Loucy (cell line): Measurements from ENCODE around the gene GRIA3.

Source experiments
- H2AFZ ChIP-seq: fragments of 200-600 bp; sonication (generic); 2 replicates; pipeline ENCODE4 v1.6.0; 2016; ENCODE audit warnings: antibody characterized with exemption, mild to moderate bottlenecking, low read length, moderate library complexity
- H3F3A ChIP-seq: fragments of 200-600 bp; 2 replicates; pipeline ENCODE4 v1.6.0; 2016; ENCODE audit warnings: antibody characterized with exemption, low read depth, mild to moderate bottlenecking
- H3K27me3 ChIP-seq: fragments of 200-600 bp; sonication (generic); 2 replicates; pipeline ENCODE4 v1.6.1; 2014; ENCODE audit warnings: low read length, mild to moderate bottlenecking; ENCODE audit not compliant: insufficient read depth, poor library complexity, severe bottlenecking
- H3K36me3 ChIP-seq: fragments of 200-600 bp; sonication (generic); 2 replicates; pipeline ENCODE4 v1.6.1; 2016; ENCODE audit warnings: low read length; ENCODE audit not compliant: insufficient read depth
- H3K4me1 ChIP-seq: fragments of 200-600 bp; sonication (generic); 2 replicates; pipeline ENCODE4 v1.5.1; 2014; ENCODE audit warnings: low read length, mild to moderate bottlenecking; ENCODE audit not compliant: insufficient read depth, poor library complexity, severe bottlenecking
- H3K4me2 ChIP-seq: fragments of 200-600 bp; sonication (generic); 2 replicates; pipeline ENCODE4 v1.6.0; 2014; ENCODE audit warnings: antibody characterized with exemption, low read length, low read depth, mild to moderate bottlenecking; ENCODE audit not compliant: poor library complexity, severe bottlenecking
- H3K4me3 ChIP-seq: fragments of 200-600 bp; sonication (generic); 2 replicates; pipeline ENCODE4 v1.5.1; 2014; ENCODE audit warnings: low read length, mild to moderate bottlenecking, mixed read lengths; ENCODE audit not compliant: poor library complexity, severe bottlenecking
- H3K79me2 ChIP-seq: fragments of 200-600 bp; sonication (generic); 2 replicates; pipeline ENCODE4 v1.6.1; 2014; ENCODE audit warnings: low read length; ENCODE audit not compliant: insufficient read depth
- H3K9ac ChIP-seq: fragments of 200-600 bp; sonication (generic); 2 replicates; pipeline ENCODE4 v1.6.0; 2014; ENCODE audit warnings: mild to moderate bottlenecking, low read depth, low read length, moderate library complexity; ENCODE audit not compliant: poor library complexity, severe bottlenecking
- H3K9me2 ChIP-seq: fragments of 200-600 bp; sonication (generic); replicated peaks from 2 replicates; pipeline ENCODE4 v1.6.1; 2016; ENCODE audit warnings: low read depth, low read length, mixed read lengths
- H3K9me3 ChIP-seq: fragments of 200-600 bp; sonication (generic); 2 replicates; pipeline ENCODE4 v1.6.1; 2014; ENCODE audit warnings: mild to moderate bottlenecking, antibody characterized with exemption, low read length, low read depth; ENCODE audit not compliant: insufficient read depth
- H4K20me1 ChIP-seq: fragments of 200-600 bp; sonication (generic); 2 replicates; pipeline ENCODE4 v1.6.0; 2014; ENCODE audit warnings: antibody characterized with exemption, low read length, mild to moderate bottlenecking; ENCODE audit not compliant: insufficient read depth, poor library complexity, severe bottlenecking
- EZH2phosphoT487 ChIP-seq: fragments of 200-600 bp; IDR thresholded peaks from 2 replicates; pipeline ENCODE4 v1.6.1; 2018; ENCODE audit warnings: antibody characterized with exemption, mild to moderate bottlenecking, moderate library complexity, borderline replicate concordance
- TF ChIP-seq, protein P1 (sequence below): fragments of 200-600 bp; sonication (generic); conservative IDR thresholded peaks from 2 replicates; pipeline ENCODE4 v1.5.1; 2014; ENCODE audit warnings: mild to moderate bottlenecking, antibody characterized with exemption, low read length

Gene GRIA3

DNA sequence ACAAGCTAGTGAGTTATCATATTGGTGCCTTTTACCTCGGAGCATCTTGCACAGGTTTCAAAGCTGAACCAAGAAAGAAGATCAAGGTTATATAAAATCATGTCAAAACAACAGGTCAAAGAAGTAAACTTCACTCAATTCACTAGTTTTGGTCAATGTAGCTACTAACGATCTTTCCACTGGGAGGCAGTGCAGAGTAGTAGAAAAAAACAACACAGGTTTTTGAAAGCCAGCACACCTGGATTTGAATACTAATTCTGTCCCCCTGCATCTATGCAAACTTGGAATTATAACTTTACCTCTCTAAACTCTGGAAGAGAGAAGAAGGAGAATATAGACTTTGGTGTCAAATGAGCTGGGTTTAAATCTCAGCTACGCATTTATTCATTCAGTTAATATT, 266.1 kb downstream of the GRIA3 start:
- H3K4me2 ChIP-seq = no peak overlapping the region
- no peaks in the 10 kb centered on the region for H3F3A ChIP-seq
- H3K9me3 ChIP-seq = no peaks in the 10 kb centered on the region
- H4K20me1 ChIP-seq = no peaks in the 10 kb centered on the region
- TF ChIP-seq, protein P1, sequence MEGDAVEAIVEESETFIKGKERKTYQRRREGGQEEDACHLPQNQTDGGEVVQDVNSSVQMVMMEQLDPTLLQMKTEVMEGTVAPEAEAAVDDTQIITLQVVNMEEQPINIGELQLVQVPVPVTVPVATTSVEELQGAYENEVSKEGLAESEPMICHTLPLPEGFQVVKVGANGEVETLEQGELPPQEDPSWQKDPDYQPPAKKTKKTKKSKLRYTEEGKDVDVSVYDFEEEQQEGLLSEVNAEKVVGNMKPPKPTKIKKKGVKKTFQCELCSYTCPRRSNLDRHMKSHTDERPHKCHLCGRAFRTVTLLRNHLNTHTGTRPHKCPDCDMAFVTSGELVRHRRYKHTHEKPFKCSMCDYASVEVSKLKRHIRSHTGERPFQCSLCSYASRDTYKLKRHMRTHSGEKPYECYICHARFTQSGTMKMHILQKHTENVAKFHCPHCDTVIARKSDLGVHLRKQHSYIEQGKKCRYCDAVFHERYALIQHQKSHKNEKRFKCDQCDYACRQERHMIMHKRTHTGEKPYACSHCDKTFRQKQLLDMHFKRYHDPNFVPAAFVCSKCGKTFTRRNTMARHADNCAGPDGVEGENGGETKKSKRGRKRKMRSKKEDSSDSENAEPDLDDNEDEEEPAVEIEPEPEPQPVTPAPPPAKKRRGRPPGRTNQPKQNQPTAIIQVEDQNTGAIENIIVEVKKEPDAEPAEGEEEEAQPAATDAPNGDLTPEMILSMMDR = peak; percentile 57
- TF ChIP-seq EZH2phosphoT487 = no peak
- no peaks in the 10 kb centered on the region for H3K79me2 ChIP-seq
- no peak overlapping the region for H2AFZ ChIP-seq
- no peaks in the 10 kb centered on the region for H3K4me1 ChIP-seq
- H3K4me3 ChIP-seq = no peak overlapping the region
- H3K9me2 ChIP-seq = no peaks in the 10 kb centered on the region
- no peaks in the 10 kb centered on the region for H3K27me3 ChIP-seq
- H3K9ac ChIP-seq = no peak overlapping the region
- no peaks in the 10 kb centered on the region for H3K36me3 ChIP-seq

DNA sequence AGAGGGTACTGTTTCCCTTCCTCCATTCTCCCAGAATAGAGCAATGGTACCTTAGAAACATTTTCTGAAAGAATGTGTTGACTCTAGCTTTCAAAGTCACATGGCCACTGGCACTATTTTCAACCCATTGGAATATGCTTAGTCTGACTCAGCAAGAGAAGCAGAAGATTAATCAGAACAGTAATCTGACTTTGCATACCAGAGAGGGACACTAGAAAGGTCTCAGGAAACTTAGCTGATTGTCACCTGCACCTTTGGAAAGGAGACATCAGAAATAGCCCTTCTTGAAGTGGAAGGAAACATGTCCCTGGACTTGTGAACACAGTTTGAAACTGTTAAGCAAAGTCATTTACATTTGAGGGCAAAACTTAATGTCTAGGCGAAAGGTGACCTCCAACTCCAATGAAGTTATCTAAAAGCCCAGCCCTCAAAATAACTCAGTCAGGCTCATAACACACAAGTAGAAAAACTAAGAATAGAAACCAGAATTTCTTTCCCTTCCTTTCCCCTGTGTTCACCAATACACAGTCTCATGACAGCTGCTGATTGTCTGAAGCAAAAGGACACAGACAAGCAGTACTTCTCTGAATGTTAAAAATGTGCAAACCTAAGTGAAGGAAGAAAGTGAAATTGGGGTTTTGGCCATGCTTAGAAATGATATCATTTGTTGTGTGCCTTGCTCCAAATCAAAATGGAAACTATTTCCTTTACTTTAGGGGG, 270.8 kb downstream of the GRIA3 start:
- Histone ChIP-seq H3F3A (no peaks in the 10 kb centered on the region), H3K4me1 (no peaks in the 10 kb centered on the region), H3K36me3 (no peaks in the 10 kb centered on the region), H3K4me3 (no peak overlapping the region), H2AFZ (no peak overlapping the region), H4K20me1 (no peaks in the 10 kb centered on the region), H3K27me3 (no peaks in the 10 kb centered on the region), H3K9me3 (no peaks in the 10 kb centered on the region), H3K9ac (no peak overlapping the region), H3K4me2 (no peak overlapping the region), H3K9me2 (no peaks in the 10 kb centered on the region), H3K79me2 (no peaks in the 10 kb centered on the region)
- TF ChIP-seq, protein P1 = no peak

DNA sequence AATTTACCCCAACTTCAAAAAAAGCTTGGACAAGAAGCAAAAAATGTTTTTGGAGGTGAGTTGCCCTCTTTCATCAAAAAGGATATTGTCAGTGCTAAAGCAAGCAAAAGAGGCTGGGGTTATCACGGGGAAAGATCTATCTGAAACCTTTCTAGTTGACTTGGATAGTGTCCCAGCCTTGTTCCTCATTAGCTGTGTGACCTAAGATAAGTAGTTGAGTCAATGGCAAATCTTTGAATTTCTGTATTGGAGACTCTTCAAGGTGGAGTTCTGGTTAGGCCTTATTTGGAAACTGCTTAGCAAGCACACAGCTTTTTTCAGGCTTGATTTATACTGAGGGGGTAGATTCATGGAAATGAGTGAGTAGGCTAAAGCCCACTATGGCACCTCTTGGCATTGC, 271.6 kb downstream of the GRIA3 start:
- H3K9me3 ChIP-seq = no peaks in the 10 kb centered on the region
- H3K36me3 ChIP-seq = no peaks in the 10 kb centered on the region
- no peaks in the 10 kb centered on the region for H3F3A ChIP-seq
- H3K4me1 ChIP-seq = no peaks in the 10 kb centered on the region
- H4K20me1 ChIP-seq = no peaks in the 10 kb centered on the region
- H3K79me2 ChIP-seq = no peaks in the 10 kb centered on the region
- no peak overlapping the region for H2AFZ ChIP-seq
- no peak overlapping the region for H3K4me2 ChIP-seq
- no peaks in the 10 kb centered on the region for H3K27me3 ChIP-seq
- no peak overlapping the region for H3K4me3 ChIP-seq
- H3K9me2 ChIP-seq = no peaks in the 10 kb centered on the region
- H3K9ac ChIP-seq = no peak overlapping the region
- no peak for TF ChIP-seq EZH2phosphoT487
- TF ChIP-seq, protein P1 = no peak
